Osteoblast (primary cell): Measurements from ENCODE around the gene ELAVL3. TPM values are rescaled to one million over a fixed set of nuclear protein-coding genes. Genes with fewer than 3 reads are reported as not detected.
"Not testable (repeated sequence)": the region's sequence is repeated elsewhere in the genome, so short reads cannot be mapped to it uniquely, and the experiment has no call there.

Experiments used
- DNase-seq: peaks from one replicate; pipeline ENCODE4 v3.0.0; 2011; ENCODE audit warnings: low spot score, mixed read lengths; ENCODE audit not compliant: insufficient read length; ENCODE audit errors: missing footprints
- H2AFZ ChIP-seq: 2 replicates; pipeline ENCODE4 v1.6.0; 2011; ENCODE audit warnings: mild to moderate bottlenecking, low read length
- H3K27ac ChIP-seq: 2 replicates; pipeline ENCODE4 v1.5.1; 2011; ENCODE audit warnings: mild to moderate bottlenecking, low read depth, low read length, moderate library complexity
- H3K27me3 ChIP-seq: 2 replicates; pipeline ENCODE4 v1.6.0; 2012; ENCODE audit warnings: mild to moderate bottlenecking, control low read depth, inconsistent platforms, low read length, moderate library complexity; ENCODE audit not compliant: insufficient read depth
- H3K36me3 ChIP-seq: 2 replicates; pipeline ENCODE4 v1.5.1; 2011; ENCODE audit warnings: mild to moderate bottlenecking, low read length, control low read depth, moderate library complexity; ENCODE audit not compliant: insufficient read depth
- H3K4me1 ChIP-seq: 2 replicates; pipeline ENCODE4 v1.5.1; 2011; ENCODE audit warnings: mild to moderate bottlenecking, low read length, control low read depth, moderate library complexity; ENCODE audit not compliant: insufficient read depth
- H3K4me2 ChIP-seq: 2 replicates; pipeline ENCODE4 v1.6.0; 2011; ENCODE audit warnings: mild to moderate bottlenecking, low read length; ENCODE audit not compliant: insufficient read depth
- H3K4me3 ChIP-seq: fragments of 200-600 bp; sonication (generic); 3 replicates; pipeline ENCODE4 v1.5.1; 2012; ENCODE audit warnings: mild to moderate bottlenecking, low read length, inconsistent platforms; ENCODE audit not compliant: insufficient read depth
- H3K79me2 ChIP-seq: 2 replicates; pipeline ENCODE4 v1.6.0; 2012; ENCODE audit warnings: mild to moderate bottlenecking, low read length, control low read depth, inconsistent platforms; ENCODE audit not compliant: insufficient read depth
- H3K9me3 ChIP-seq: 2 replicates; pipeline ENCODE4 v1.5.1; 2011; ENCODE audit warnings: low read depth, low read length, control low read depth
- H4K20me1 ChIP-seq: 2 replicates; pipeline ENCODE4 v1.6.0; 2012; ENCODE audit warnings: mild to moderate bottlenecking, low read length, control low read depth; ENCODE audit not compliant: insufficient read depth
- total RNA-seq: library from RNA; depleted of rRNA; stranded (reverse); fragments of >200 nt; gene quantifications from 2 replicates; pipeline ENCODE4 v1.2.3, GENCODE V29; 2012
- TF ChIP-seq, protein P1 (sequence below): IDR thresholded peaks from 2 replicates; pipeline ENCODE4 v1.5.1; 2011; ENCODE audit warnings: mild to moderate bottlenecking, low read depth, low read length, moderate library complexity; ENCODE audit errors: extremely low read depth

The ELAVL3 gene
- total RNA-seq, 1 donor, result 0.72 TPM

- peak; percentile 34 for DNase-seq
- Histone ChIP-seq H3K36me3 (no peaks in the 10 kb centered on the region), H3K27ac (no peak overlapping the region), H4K20me1 (no peaks in the 10 kb centered on the region), H3K4me2 (no peak overlapping the region), H3K4me1 (no peaks in the 10 kb centered on the region), H3K27me3 (no peaks in the 10 kb centered on the region), H3K4me3 (no peak overlapping the region), H3K79me2 (no peaks in the 10 kb centered on the region), H2AFZ (no peak overlapping the region), H3K9me3 (no peaks in the 10 kb centered on the region)
- TF ChIP-seq, protein P1, sequence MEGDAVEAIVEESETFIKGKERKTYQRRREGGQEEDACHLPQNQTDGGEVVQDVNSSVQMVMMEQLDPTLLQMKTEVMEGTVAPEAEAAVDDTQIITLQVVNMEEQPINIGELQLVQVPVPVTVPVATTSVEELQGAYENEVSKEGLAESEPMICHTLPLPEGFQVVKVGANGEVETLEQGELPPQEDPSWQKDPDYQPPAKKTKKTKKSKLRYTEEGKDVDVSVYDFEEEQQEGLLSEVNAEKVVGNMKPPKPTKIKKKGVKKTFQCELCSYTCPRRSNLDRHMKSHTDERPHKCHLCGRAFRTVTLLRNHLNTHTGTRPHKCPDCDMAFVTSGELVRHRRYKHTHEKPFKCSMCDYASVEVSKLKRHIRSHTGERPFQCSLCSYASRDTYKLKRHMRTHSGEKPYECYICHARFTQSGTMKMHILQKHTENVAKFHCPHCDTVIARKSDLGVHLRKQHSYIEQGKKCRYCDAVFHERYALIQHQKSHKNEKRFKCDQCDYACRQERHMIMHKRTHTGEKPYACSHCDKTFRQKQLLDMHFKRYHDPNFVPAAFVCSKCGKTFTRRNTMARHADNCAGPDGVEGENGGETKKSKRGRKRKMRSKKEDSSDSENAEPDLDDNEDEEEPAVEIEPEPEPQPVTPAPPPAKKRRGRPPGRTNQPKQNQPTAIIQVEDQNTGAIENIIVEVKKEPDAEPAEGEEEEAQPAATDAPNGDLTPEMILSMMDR, result no peak
Measured at GRCh38 chr19:11463391-11463790, 17.5 kb downstream of the ELAVL3 start.

GRCh38 chr19:11461453-11461852, 19.4 kb downstream of the ELAVL3 start:
- Histone ChIP-seq H4K20me1 (no peaks in the 10 kb centered on the region), H3K4me2 (no peak overlapping the region)
- TF ChIP-seq, protein P1, result no peak

DNA sequence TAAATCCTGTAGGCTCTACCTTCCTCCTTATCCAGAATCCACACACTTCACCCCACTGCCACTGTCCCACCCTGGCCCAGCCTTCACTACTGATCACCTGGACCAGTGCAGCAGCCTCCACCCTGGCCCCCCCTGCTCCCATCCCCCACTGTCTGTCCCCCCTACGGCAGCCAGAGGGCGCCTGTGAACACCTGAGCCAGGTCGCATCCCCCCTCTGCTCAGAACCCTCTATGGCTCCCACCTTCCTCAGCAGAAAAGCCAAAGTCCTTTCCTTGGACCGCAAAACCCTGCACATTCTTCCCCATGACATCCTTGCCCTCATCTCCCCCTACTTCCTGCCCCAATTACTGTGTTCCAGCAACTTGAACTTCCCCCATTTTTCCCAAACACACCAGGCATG, 20.6 kb downstream of the ELAVL3 start:
- Histone ChIP-seq H3K9me3 (no peaks in the 10 kb centered on the region), H3K27ac (no peak overlapping the region), H4K20me1 (no peaks in the 10 kb centered on the region), H3K79me2 (no peaks in the 10 kb centered on the region), H3K4me3 (no peak overlapping the region), H3K27me3 (no peaks in the 10 kb centered on the region), H2AFZ (no peak overlapping the region), H3K4me1 (no peaks in the 10 kb centered on the region), H3K36me3 (no peaks in the 10 kb centered on the region), H3K4me2 (no peak overlapping the region)
- TF ChIP-seq, protein P1, result no peak
- DNase-seq, result peak; percentile 61

More at GRCh38 chr19:11461453-11461852, 19.4 kb downstream of the ELAVL3 start:
- Histone ChIP-seq H3K27ac (no peak overlapping the region), H3K36me3 (no peaks in the 10 kb centered on the region), H3K79me2 (no peaks in the 10 kb centered on the region), H3K27me3 (no peaks in the 10 kb centered on the region), H2AFZ (no peak overlapping the region), H3K4me1 (no peaks in the 10 kb centered on the region), H3K4me3 (no peak overlapping the region), H3K9me3 (no peaks in the 10 kb centered on the region)
- DNase-seq, result no peak

- not testable (repeated sequence) for H3K4me2 ChIP-seq, H3K27ac ChIP-seq, H3K79me2 ChIP-seq, H3K9me3 ChIP-seq, H3K36me3 ChIP-seq, H3K4me1 ChIP-seq, H3K4me3 ChIP-seq, H4K20me1 ChIP-seq, H2AFZ ChIP-seq, H3K27me3 ChIP-seq, DNase-seq
Measured at GRCh38 chr19:11458912-11459311, 21.9 kb downstream of the ELAVL3 start.
